ENCODE measurements around the gene BEND4.

Gene BEND4
- long read RNA-seq = 0 reads

GRCh38 chr4:42152507-42153504 lies at the start of gene BEND4:
BEND4 (minus strand) TSS chr4:42152655; CDS start chr4:42152143, 512 bp downstream.
- no peak for DNase-seq (ENCODE audit: low read depth in 1 of 2, low spot score in 1 of 2)

GRCh38 chr4:42197341-42197740 lies 44.9 kb upstream of the BEND4 start:
- TF ChIP-seq REST (IDR thresholded peaks at IDR 0.05; ENCODE audit: insufficient replicate concordance, low read depth) = no peak
- no peak for TF ChIP-seq CTCF (IDR thresholded peaks at IDR 0.05; ENCODE audit: insufficient read depth, low read length)
- TF ChIP-seq GABPA (IDR thresholded peaks at IDR 0.05; ENCODE audit: low read depth) = no peak
- TF ChIP-seq POLR2AphosphoS5 (IDR thresholded peaks at IDR 0.05; ENCODE audit: low read depth) = no peak
- TF ChIP-seq SPI1 (IDR thresholded peaks at IDR 0.05; ENCODE audit: borderline replicate concordance, low read depth) = no peak
- DNase-seq (ENCODE audit: low read depth in 1 of 2, low spot score in 1 of 2) = no peak
- Histone ChIP-seq H3K27ac (replicated peaks) (no peak overlapping the region), H3K4me3 (replicated peaks; ENCODE audit: insufficient read depth, low read length) (no peak overlapping the region), H3K27me3 (ENCODE audit: insufficient read depth, poor library complexity, severe bottlenecking) (no peaks in the 10 kb centered on the region)

More at GRCh38 chr4:42152507-42153504, at the start of gene BEND4:
- H3K27me3 ChIP-seq (ENCODE audit: insufficient read depth, poor library complexity, severe bottlenecking) = peaks cover 45% of the 10 kb centered on the region
- no peak within 1 kb of the TSS for H3K4me3 ChIP-seq (replicated peaks; ENCODE audit: insufficient read depth, low read length)
- H3K27ac ChIP-seq (replicated peaks) = no peak within 1 kb of the TSS
- TF ChIP-seq GABPA (IDR thresholded peaks at IDR 0.05; ENCODE audit: low read depth) = no peak
- no peak for TF ChIP-seq SPI1 (IDR thresholded peaks at IDR 0.05; ENCODE audit: borderline replicate concordance, low read depth)
- no peak for TF ChIP-seq REST (IDR thresholded peaks at IDR 0.05; ENCODE audit: insufficient replicate concordance, low read depth)
- TF ChIP-seq POLR2AphosphoS5 (IDR thresholded peaks at IDR 0.05; ENCODE audit: low read depth) = no peak
- no peak for TF ChIP-seq CTCF (IDR thresholded peaks at IDR 0.05; ENCODE audit: insufficient read depth, low read length)

GRCh38 chr4:42172921-42173320 lies 20.5 kb upstream of the BEND4 start:
- H3K27ac ChIP-seq (replicated peaks) = no peak overlapping the region
- DNase-seq (ENCODE audit: low read depth in 1 of 2, low spot score in 1 of 2) = no peak

More at GRCh38 chr4:42172921-42173320, 20.5 kb upstream of the BEND4 start:
- TF ChIP-seq GABPA (IDR thresholded peaks at IDR 0.05; ENCODE audit: low read depth) = no peak
- TF ChIP-seq POLR2AphosphoS5 (IDR thresholded peaks at IDR 0.05; ENCODE audit: low read depth) = no peak
- TF ChIP-seq CTCF (IDR thresholded peaks at IDR 0.05; ENCODE audit: insufficient read depth, low read length) = no peak
- no peak for TF ChIP-seq SPI1 (IDR thresholded peaks at IDR 0.05; ENCODE audit: borderline replicate concordance, low read depth)
- Histone ChIP-seq H3K27me3 (ENCODE audit: insufficient read depth, poor library complexity, severe bottlenecking) (no peaks in the 10 kb centered on the region), H3K4me3 (replicated peaks; ENCODE audit: insufficient read depth, low read length) (no peak overlapping the region)
